Spleen (tissue), 11 donors: ENCODE data around the gene FBH1. TPM values are rescaled to one million over a fixed set of nuclear protein-coding genes. Genes with fewer than 3 reads are reported as not detected.

Source experiments
- DNase-seq: peaks from one replicate; pipeline ENCODE4 v3.0.0-alpha.2; 2020
- H3K27ac ChIP-seq, 8 donors: fragments of 200-600 bp; sonication (generic) in 7 of 8; 1 replicate in 4 of 8; 2 replicates in 4 of 8; pipeline versions ENCODE4 v1.5.0 to v1.8.0; 2016 to 2021; ENCODE audit warnings: inconsistent platforms in 4 of 8, mild to moderate bottlenecking in 4 of 8, moderate library complexity in 1 of 8
- H3K27me3 ChIP-seq, 7 donors: fragments of 200-600 bp; sonication (generic) in 6 of 7; replicated peaks in 1 of 7; 1 replicate in 4 of 7; 2 replicates in 3 of 7; pipeline versions ENCODE4 v1.5.0 to v1.8.0; 2016 to 2021; ENCODE audit warnings: inconsistent platforms in 3 of 7, mild to moderate bottlenecking in 1 of 7
- H3K36me3 ChIP-seq, 6 donors: fragments of 200-600 bp; sonication (generic) in 5 of 6; 1 replicate in 4 of 6; 2 replicates in 2 of 6; pipeline versions ENCODE4 v1.5.0 to v1.8.0; 2016 to 2021; ENCODE audit warnings: inconsistent platforms in 2 of 6
- H3K4me1 ChIP-seq, 6 donors: fragments of 200-600 bp; sonication (generic) in 5 of 6; 1 replicate in 3 of 6; 2 replicates in 3 of 6; pipeline versions ENCODE4 v1.5.0 to v1.8.0; 2016 to 2021; ENCODE audit warnings: inconsistent platforms in 3 of 6
- H3K4me3 ChIP-seq, 8 donors: fragments of 200-600 bp; sonication (generic) in 7 of 8; 1 replicate in 4 of 8; 2 replicates in 4 of 8; pipeline versions ENCODE4 v1.5.0 to v1.8.0; 2016 to 2021; ENCODE audit warnings: inconsistent platforms in 4 of 8, mild to moderate bottlenecking in 4 of 8, moderate library complexity in 2 of 8
- H3K9me3 ChIP-seq, 8 donors: fragments of 200-600 bp; sonication (generic) in 7 of 8; 1 replicate in 4 of 8; 2 replicates in 4 of 8; pipeline versions ENCODE4 v1.5.0 to v1.8.0; 2016 to 2021; ENCODE audit warnings: inconsistent platforms in 4 of 8
- CTCF ChIP-seq, 11 experiments: fragments of 200-600 bp in 7 of 11; fragments of 450-650 bp in 4 of 11; sonication (generic) in 4 of 11; IDR thresholded peaks in 8 of 11; conservative IDR thresholded peaks in 3 of 11; 1 replicate in 7 of 11; 2 replicates in 4 of 11; pipeline versions ENCODE4 v1.4.0 to v1.8.0; 2016 to 2021; ENCODE audit warnings: antibody characterized with exemption in 11 of 11, inconsistent platforms in 4 of 11, mild to moderate bottlenecking in 1 of 11
- POLR2A ChIP-seq, 3 donors: fragments of 450-650 bp; IDR thresholded peaks; one replicate each; pipeline ENCODE4 v1.5.1; 2017; ENCODE audit warnings: antibody characterized with exemption in 3 of 3, mild to moderate bottlenecking in 1 of 3
- POLR2AphosphoS5 ChIP-seq, 3 donors: sonication (generic); formaldehyde crosslinking; IDR thresholded peaks; one replicate each; pipeline ENCODE4 v1.5.1; 2017; ENCODE audit warnings: antibody characterized with exemption in 3 of 3
- WGBS, 5 donors: extraction: QIAGEN DNeasy Blood & Tissue Kit in 3 of 5; methylation state at CpG; one replicate each; pipeline versions ENCODE4 v1.1.5 to v1.1.7; 2013 to 2018; 5-methylcytosine and 5-hydroxymethylcytosine counted together
- intact Hi-C: fragments of 100-400 bp; cut with DNase I; formaldehyde crosslinking; loops from one replicate; pipeline ENCODE4 v1.15.0; 2023; ENCODE audit warnings: low total_unique reads
- polyA plus RNA-seq, 3 donors: library from polyadenylated mRNA; stranded (reverse); fragments of 200-250 nt; gene quantifications; one replicate each; pipeline ENCODE4 v1.2.1, GENCODE V29; 2013
- total RNA-seq, 7 donors: library from RNA; depleted of rRNA in 3 of 7; stranded (reverse); fragments of >200 nt in 3 of 7; fragmentation: NEBNext Ultra II Directional in 4 of 7; extraction: Animal tissue kit (Norgen Biotek cat#: 25700) in 4 of 7; gene quantifications; one replicate each; pipeline versions ENCODE4 v1.1.0 to v1.2.1, GENCODE V29; 2016 to 2021
- donor health status: healthy with polysubstance abuse.
- donor health status: DM: no; HTN: no; CAD: no; lungs with moderate emphysema.
- donor health status: DM: no; HTN: no; CAD: no.
- donor health status: Bipolar disorder and iron deficiency.
- donor health status: healthy.
- donor health status: DM: no; HTN: no; CAD: no.
- donor health status: DM: yes; HTN: yes; CAD: no.

FBH1 gene
- total and polyA plus RNA-seq, 10 donors, result 33.4 to 118 (median 103) TPM

- no peaks in the 10 kb centered on the region for H3K36me3 ChIP-seq
- intact Hi-C loops, result loop anchor here (10.0 kb wide), 1 partner anchor 83 kb away; the partner anchor contains the start of gene FBH1
- no peaks in the 10 kb centered on the region for H3K27me3 ChIP-seq
- WGBS, 5 donors, result 0 to 1% (median 0%) methylated on average over 13 to 80 of the region's 80 CpGs
- H3K4me3 ChIP-seq, result peak within 1 kb of the TSS; percentile 79 to 100 (median 96)
- peak within 1 kb of the TSS; percentile 86 to 99 (median 97) for H3K27ac ChIP-seq
- peak in 6 of 11 experiments; percentile 10 to 49 (median 44) for TF ChIP-seq CTCF (IDR thresholded peaks at IDR 0.05 in 8 of 11, conservative IDR thresholded peaks at IDR 0.05 in 3 of 11)
- peak; percentile 72 to 89 (median 88) for TF ChIP-seq POLR2AphosphoS5 (IDR thresholded peaks at IDR 0.05)
- peak in 1 of 3 donors; percentile 53 for TF ChIP-seq POLR2A (IDR thresholded peaks at IDR 0.05)
- H3K9me3 ChIP-seq, result no peaks in the 10 kb centered on the region
- peaks cover 24 to 53% (median 40%) of the 10 kb centered on the region in 6 donors for H3K4me1 ChIP-seq
- peak; percentile 97 for DNase-seq
Observed at GRCh38 chr10:5977471-5978229, 87.6 kb downstream of the FBH1 start, which contains the start of gene IL15RA. IL15RA (minus strand) TSS chr10:5977543; CDS start chr10:5977492, 51 bp downstream.

GRCh38 chr10:5978230-5978489 is 88.1 kb downstream of the FBH1 start:
- WGBS, 5 donors, result 11 to 22% (median 14%) methylated on average over 6 of the region's 6 CpGs
- Histone ChIP-seq H3K27me3 (no peaks in the 10 kb centered on the region), H3K36me3 (no peaks in the 10 kb centered on the region), H3K4me3 (peak overlapping the region; percentile 79 to 100 (median 96)), H3K9me3 (no peaks in the 10 kb centered on the region), H3K4me1 (peaks cover 24 to 48% (median 37%) of the 10 kb centered on the region in 6 donors), H3K27ac (peak overlapping the region; percentile 86 to 99 (median 97))
- intact Hi-C loops, result loop anchor here (10.0 kb wide), 1 partner anchor 83 kb away; the partner anchor contains the start of gene FBH1
- no peak for DNase-seq
- TF ChIP-seq POLR2A (IDR thresholded peaks at IDR 0.05), result no peak
- no peak for TF ChIP-seq CTCF (IDR thresholded peaks at IDR 0.05 in 8 of 11, conservative IDR thresholded peaks at IDR 0.05 in 3 of 11)
- no peak for TF ChIP-seq POLR2AphosphoS5 (IDR thresholded peaks at IDR 0.05)

- Histone ChIP-seq H3K4me1 (peaks cover 2 to 17% (median 14%) of the 10 kb centered on the region in 6 donors), H3K9me3 (no peaks in the 10 kb centered on the region), H3K27me3 (no peaks in the 10 kb centered on the region), H3K27ac (no peak overlapping the region), H3K4me3 (no peak overlapping the region), H3K36me3 (no peaks in the 10 kb centered on the region)
- DNase-seq, result no peak
- TF ChIP-seq POLR2AphosphoS5 (IDR thresholded peaks at IDR 0.05) (no peak), CTCF (IDR thresholded peaks at IDR 0.05 in 8 of 11, conservative IDR thresholded peaks at IDR 0.05 in 3 of 11) (no peak), POLR2A (IDR thresholded peaks at IDR 0.05) (no peak)
- intact Hi-C loops, result no loop called here
- whole genome bisulfite sequencing, 5 donors, result 86 to 97% (median 90%) methylated on average over 9 of the region's 9 CpGs
Observed at GRCh38 chr10:5981529-5981928, 91.5 kb downstream of the FBH1 start.

GRCh38 chr10:5983774-5984173 is 93.7 kb downstream of the FBH1 start:
- no peaks in the 10 kb centered on the region for H3K9me3 ChIP-seq
- TF ChIP-seq CTCF (IDR thresholded peaks at IDR 0.05 in 8 of 11, conservative IDR thresholded peaks at IDR 0.05 in 3 of 11) (no peak), POLR2AphosphoS5 (IDR thresholded peaks at IDR 0.05) (no peak), POLR2A (IDR thresholded peaks at IDR 0.05) (no peak)
- no peak overlapping the region for H3K27ac ChIP-seq
- H3K36me3 ChIP-seq, result no peaks in the 10 kb centered on the region
- intact Hi-C loops, result no loop called here
- no peaks in the 10 kb centered on the region for H3K27me3 ChIP-seq
- 83 to 91% (median 85%) methylated on average over 9 of the region's 9 CpGs for WGBS, 5 donors
- H3K4me1 ChIP-seq, result peaks cover 1 to 12% (median 7%) of the 10 kb centered on the region in 6 donors
- DNase-seq, result no peak
- H3K4me3 ChIP-seq, result no peak overlapping the region
